Activated T-cell treated with anti-CD3 and anti-CD28 coated beads, Interleukin-2, amount 50 U/mL, for 1 hour (primary cell): ENCODE data around the gene BBS2.
A peak's percentile ranks its signal among the peaks of the same experiment; 100 is the strongest.

ENCODE experiments used
- DNase-seq: peaks from one replicate; pipeline ENCODE4 v3.0.0-alpha.2; 2020

BBS2 gene, protein sequence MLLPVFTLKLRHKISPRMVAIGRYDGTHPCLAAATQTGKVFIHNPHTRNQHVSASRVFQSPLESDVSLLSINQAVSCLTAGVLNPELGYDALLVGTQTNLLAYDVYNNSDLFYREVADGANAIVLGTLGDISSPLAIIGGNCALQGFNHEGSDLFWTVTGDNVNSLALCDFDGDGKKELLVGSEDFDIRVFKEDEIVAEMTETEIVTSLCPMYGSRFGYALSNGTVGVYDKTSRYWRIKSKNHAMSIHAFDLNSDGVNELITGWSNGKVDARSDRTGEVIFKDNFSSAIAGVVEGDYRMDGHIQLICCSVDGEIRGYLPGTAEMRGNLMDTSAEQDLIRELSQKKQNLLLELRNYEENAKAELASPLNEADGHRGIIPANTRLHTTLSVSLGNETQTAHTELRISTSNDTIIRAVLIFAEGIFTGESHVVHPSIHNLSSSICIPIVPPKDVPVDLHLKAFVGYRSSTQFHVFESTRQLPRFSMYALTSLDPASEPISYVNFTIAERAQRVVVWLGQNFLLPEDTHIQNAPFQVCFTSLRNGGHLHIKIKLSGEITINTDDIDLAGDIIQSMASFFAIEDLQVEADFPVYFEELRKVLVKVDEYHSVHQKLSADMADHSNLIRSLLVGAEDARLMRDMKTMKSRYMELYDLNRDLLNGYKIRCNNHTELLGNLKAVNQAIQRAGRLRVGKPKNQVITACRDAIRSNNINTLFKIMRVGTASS

DNA sequence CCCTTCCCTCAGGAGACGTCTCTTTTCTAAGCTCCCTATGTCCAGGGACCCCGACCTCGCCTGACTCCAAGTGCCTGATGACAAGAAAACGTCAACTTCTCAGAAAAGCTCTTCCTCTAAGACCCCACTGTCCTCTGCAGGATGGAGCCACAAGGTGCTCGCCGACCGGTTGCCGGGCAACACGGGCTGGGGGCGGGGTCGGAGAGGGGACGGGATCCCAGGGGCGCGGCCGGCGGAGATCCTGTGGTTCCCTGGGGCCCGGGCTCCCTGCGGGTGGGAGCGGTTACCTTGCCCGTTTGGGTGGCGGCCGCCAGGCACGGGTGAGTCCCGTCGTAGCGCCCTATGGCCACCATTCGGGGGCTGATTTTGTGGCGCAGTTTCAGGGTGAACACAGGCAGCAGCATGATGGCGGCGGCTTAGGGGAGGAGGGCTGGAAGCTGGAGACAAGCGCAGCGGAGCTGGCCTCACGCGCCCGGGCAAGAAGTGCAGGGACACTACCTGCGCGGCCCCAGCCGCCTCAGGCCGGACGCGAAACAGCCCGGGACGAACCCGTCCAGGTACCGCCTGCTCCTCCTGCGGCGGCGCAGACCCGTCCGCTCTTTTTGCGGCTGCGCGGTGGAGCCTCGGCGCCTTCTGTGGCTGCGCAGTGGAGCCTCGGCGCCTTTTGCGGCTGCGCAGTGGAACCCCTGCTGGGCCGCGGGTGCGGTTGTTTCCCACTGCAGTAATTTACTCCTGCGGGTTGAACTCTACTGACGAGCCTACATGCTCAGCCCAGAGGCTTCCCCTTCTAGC lies at the start of gene BBS2:
Gene BBS2 (minus strand): TSS at position 566 of the 792 bp plus-strand sequence. CDS start 162 bp downstream, at position 404.
- peak; percentile 94 for DNase-seq

DNA sequence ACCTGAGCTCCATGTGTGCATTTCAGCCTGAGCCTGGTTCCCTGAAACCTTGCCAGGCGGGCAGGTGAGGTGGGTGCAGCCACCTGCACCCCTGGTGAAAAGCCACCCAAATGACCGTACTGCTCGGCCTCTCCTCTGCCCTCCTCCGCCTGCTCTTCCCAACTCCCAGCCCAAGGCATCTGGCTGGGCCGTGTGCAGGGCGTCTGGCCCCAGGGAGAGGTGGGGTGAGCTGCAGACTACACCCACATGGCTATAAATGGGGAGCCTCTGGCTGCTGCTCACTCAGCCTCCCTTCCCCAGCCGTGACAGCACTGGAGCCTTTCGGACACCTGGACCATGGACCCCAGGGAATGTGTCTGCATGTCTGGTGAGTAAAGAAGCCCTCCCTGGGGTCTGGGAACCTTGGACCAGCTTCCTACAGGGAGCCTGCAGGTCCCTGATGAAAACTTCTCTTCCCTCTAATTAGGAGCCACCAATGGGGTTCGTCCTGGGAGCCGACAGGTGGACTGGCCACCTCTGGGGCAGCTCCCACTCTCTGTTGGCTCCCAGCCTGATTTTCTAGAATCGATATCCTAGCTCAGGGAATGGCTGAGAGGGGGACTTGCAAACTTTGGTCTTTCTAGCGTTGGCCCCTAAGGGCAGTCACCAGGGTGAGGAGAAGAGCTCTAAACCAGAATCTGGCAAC lies 45.1 kb upstream of the BBS2 start, which contains the start of gene MT4:
Gene MT4 (plus strand): TSS at position 281 of the 685 bp plus-strand sequence. CDS start 56 bp downstream, at position 337.
- DNase-seq: no peak

DNA sequence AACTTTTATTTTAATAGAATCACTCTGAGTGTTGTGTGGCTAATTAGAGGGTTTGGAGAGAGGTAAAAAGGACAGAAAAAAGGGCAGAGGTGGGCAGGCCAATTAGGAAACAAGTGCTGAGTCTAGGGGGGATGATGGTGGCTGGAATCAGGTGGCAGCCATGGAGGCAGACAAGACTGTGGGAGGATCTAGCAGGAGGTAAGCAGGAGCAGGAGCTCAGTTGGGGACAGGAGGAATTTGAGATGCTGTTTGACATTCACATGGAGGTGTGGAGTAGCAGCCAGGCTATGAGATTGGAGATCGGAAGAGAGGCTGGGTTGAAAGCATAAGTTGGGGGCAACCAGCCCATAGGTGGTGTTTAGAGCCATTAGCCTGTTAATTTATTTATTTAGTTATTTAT lies 41.3 kb upstream of the BBS2 start:
- no peak for DNase-seq

DNA sequence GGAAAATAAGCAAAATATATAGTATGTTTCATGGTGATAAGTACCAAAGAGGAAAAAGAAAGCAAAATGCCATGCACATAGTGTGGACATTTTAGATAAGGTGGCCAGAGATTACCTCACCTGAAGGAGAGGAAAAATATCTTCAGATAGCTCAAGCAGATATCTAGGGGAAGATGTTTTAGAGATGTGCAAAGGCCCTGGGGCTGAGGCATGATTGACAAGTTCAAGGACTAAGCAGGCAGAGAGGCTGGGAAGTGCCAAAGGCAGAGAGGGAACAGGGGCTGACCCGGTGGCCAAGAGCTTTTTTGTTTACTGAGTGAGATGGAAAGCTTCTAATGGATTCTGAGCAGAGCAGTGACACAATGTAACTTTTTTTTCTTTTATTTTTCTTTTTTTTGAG lies 40.6 kb upstream of the BBS2 start:
- no peak for DNase-seq

DNA sequence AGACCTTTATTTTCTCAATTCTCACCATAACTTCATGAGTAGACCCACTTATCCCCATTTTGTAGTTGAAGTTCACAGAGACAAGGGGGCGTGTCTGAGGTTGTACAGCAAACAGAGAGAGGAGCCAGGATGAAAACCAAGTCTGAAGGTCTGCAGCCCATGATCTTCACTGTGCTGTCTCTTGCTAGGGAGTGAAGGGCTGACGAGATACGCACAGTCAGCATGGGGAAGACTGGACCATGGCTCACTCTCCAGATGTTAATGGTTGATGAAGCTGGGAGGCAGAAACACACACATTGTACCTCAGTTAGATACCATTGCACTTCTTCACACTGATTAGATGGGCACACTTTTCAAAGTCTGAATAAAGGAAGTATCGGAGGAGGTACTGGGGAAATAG lies 39.3 kb upstream of the BBS2 start:
- DNase-seq: no peak

DNA sequence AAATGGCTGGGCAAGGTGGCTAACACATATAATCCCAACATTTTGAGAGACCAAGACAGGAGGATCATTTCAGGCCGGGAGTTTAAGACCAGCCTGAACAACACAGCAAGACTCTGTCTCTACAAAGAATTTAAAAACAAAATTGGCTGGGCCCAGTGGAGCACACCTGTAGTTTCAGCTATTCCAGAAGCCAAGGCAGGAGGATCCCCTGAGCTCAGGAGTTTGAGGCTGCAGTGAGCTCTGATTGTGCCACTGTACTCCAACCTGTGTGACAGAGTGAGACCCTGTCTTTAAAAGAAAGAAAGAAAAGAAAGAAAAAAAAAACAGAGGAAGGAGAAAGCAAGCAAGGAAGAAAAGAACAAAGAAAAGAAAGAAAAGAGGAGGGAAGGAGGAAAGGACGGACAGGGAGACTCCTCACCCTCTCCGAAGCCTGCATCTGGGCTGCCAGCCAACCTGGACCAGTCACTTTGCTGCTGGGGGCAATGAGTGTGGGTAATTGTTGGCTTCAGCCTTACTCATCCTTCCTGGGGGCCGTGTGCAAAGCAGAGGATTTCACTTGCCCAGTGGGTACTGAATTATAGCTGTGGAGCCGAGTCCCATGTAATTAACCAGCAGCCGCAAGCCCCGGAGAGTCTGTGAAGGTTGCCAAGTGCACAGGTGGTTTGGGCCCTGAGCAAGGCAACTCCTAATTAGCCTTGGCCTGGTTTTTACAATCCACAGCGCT lies 38.4 kb upstream of the BBS2 start:
- DNase-seq: no peak

DNA sequence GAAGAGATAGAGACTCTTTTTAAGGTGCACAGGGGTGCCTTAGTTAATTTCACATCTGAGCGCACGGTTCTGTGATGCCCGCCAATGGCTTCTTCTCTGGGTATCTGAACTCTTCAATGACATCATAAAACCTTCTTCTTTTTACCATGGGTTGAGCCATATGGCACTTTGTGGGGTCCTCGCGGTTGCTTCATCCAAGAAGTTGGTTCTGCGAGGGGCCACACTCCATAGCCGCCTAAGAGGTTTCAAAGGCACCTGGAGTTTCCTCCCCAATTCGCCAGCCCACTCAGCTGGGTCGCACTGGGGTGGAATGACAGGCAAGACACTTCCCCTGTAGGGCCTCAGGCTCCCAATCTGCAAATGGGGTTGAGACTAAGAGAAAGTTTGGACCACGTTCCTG lies 34.6 kb upstream of the BBS2 start:
- no peak for DNase-seq

DNA sequence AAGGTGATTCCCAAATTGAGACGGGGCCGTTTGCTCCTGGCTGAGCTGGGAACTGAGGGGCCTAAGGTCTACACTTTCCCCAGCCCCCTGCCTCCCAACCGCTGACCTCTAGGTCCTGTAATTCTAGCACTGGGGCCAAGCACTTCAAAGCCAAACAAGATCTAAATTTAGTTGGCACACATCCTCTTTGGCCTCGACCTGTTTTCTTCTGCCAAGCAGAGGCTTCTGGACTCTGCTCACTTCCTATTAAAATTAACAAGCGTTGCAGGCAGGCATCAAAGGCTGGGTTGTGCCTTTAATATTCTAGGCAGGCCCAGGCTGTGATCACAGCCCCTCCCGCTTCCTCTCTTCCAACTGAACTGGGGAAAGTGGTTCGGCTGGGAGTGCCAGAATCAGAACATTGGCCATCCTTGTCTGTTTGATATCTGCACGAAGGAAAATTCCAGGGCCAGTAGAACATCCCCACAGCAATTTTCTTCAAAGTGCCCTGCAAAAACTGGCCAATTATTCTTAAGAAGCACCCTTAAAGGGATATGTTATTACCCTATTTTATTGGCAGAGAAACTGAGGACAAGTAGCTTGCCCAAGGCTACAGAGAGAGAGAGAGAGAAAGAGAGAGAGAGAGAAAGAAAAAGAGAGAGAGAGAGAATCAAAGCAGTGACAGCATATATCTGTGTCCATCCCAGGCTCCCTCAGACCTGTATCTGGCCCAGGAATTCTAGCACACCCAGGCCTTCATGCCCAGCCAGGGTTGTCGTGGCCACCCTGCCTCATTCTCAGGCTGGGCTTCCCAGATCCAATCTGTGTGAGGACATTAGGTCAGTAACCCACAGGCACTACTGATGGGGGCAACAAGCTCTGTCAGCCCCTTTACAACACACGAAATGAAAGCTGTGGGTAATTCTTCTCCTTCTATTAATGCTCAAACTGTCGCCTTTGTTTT lies 32.2 kb upstream of the BBS2 start:
- DNase-seq: no peak

DNA sequence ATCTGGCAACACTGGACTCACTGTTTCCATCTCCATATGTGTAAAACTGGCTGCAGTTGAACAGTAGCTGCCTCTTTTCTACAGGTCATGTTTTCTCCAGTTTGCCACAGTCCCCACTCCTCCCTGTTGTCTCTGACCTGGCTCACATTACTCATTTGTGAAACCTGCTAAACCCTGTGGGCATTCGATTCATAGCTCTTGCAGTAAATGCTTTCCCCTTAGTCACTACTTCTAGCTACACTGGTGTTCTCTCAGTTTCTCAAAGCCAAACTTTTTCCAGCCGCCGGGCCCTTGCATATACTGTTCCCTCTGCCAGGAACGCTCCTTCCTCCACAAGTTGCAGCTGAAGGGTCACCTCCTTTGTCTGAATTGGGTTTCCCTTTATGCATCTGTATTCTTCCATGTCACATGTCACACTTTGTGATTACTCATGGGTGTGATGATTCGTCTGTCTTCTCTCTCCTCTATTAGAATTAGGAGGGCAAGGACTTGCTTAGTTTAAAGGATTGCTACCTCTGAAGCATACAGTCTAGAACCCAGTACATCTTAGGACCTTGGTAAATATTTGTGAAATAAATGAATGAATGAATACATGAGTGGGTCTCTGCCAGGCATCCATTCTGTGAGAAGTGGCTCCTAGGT lies 30.0 kb upstream of the BBS2 start:
- no peak for DNase-seq

DNA sequence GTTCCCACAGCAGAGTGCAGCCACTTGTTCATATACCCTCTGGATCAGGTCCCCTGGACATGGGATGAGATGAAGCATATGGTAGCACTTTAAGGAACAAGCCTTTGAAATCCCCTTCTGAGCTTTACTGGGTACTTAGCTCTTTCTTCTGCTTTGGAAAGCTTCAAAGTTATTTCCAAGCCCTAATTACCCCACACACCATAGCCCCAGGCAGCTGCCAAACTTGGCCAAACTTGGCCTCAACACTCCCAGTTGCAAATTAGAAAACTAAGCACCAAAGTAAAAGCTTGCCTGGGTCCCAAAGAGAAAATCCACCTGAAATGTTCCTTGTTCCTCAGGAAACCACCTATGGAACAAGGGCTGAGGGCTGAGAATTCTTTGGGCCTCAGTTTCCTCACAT lies 29.3 kb upstream of the BBS2 start:
- no peak for DNase-seq

DNA sequence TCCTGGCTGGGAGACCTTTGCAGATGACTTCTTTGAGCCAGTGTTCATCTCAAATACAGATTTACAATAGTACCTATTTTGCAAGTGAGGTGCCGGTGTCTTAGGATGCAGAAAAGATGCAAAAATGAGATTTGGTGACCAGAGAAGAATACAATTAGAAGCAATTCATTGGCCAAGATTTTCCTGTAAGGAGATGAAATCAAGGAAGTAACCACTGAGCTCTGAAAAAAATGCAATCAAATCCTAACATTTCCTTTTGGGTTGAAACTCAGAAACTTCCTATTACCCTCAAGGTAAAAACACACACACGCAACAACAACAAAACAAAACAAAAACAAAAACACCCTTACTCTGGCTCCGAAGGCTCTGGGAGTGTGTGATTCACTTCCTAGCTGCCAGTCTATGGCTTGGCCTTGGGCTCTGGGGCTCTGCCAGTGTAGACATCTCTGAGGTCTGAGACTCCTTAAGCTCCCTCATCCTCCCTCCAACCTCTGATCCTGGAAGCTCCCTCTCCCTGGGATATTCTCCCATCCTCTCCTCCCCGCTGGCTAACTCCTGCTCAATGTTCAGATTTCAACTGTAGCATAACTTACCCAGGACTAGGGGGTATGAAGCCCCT lies 28.2 kb upstream of the BBS2 start:
- no peak for DNase-seq

DNA sequence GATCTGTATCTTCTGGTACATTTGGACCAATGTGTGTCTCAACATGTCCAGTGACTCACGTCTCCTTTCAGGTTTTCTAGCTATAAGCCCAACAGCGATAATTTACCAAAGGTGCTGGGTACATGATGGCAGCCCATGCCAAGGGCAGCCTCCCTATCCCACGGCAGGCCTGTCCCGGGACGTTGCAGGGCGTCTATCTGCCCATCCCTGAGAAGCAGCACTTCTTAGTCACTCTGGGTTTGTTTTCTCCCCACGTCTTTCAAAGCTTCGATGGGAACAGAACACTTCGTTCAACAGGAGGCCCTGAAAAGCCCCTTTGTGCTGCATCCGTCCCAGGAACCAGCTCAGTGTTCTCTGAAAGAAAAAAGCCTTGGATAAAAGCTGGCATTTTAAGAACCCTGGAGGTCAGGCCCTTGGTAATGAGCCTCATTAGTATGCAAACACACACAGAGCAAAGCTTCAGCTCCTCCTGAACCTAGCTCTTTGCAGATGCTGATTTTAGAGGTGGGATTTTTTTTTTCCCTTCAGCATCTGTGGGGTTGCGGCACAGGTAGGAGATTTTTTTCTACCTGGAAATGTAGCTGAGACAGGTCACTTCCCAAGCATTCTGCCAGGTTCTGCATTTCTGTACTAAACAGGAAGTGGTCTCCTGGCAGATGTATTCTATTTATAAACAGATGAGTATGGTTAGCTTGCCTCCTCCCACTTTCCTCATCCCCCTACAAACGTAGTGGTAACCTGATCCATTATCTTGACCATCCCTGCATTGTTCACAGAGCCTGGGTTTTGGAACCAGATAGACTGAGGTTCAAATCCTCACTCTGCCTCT lies 27.5 kb upstream of the BBS2 start:
- DNase-seq: no peak

DNA sequence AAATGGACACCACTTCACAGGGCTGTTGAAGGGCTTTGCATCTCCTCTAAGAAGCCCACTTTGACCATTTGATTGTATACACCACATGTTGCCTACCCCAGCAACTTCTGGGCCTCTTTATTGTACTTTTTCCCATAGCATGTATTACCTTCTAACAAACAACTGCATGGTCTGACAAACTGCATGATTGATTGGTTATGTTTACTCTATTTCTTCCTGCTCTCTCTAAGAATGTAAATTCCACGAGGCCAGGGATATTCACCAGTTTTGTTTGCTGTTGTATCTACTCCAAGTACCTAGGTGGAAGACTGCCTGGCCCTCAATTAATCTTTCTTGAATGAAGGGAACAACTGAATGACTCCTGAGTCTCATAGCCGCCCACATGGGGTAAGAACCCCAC lies 22.2 kb upstream of the BBS2 start:
- no peak for DNase-seq

DNA sequence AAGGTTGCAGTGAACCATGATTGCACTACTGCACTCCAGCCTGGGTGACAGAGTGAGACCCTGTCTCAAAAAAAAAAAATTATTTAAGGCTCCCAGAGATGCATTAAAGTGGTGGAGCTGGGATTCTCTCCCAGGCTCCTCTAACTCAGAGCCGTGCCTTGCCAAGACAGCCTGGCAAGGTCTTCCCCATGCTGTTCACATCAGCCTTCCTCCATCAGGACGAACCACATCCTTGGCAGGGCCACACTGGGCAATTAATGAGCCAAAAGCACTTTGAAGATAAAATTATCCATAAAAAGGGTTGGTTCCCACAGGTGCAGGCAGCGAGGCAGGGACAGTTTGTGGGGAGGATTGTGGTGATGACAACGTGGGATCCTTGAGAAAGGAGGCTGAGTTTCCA lies 19.8 kb upstream of the BBS2 start:
- DNase-seq: no peak

DNA sequence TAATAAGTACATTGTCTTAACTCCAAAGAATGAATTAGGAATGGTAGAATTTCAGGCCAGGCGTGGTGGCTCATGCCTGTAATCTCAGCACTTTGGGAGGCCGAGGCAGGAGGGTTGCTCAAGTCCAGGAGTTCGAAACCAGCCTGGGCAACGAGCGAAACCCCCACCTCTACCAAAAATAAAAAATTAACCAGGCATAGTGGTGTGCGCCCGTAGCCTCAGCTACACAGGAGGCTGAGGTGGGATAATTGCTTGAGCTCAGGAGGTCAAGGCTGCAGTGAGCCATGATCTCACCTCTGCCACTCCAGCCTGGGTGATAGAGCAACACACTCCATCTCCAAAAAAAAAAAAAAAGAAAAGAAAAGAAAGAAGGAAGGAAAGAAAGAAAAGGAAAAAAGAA lies 18.5 kb upstream of the BBS2 start:
- DNase-seq: no peak

DNA sequence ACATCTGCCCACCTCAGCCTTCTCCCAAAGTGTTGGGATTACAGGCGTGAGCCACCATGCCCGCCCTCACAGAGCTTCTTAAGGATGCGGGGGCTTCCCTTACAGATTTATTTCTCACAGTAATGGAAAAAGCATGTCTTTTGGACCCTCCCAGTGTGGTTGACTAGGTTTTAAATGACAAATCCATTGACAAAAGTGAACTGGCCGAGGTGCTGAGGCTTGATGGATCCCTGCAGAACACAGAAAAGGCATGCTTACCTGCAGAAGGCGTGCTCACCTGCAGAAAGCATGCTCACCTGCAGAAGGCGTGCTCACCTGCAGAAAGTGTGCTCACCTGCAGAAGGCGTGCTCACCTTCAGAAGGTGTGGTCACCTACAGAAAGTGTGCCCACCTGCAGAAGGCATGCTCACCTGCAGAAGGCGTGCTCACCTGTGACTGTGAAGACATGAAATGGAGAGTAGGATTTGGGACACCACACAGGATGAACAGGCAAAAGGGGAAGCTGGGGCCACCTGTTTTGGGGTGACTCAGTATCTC lies 15.1 kb upstream of the BBS2 start:
- no peak for DNase-seq

DNA sequence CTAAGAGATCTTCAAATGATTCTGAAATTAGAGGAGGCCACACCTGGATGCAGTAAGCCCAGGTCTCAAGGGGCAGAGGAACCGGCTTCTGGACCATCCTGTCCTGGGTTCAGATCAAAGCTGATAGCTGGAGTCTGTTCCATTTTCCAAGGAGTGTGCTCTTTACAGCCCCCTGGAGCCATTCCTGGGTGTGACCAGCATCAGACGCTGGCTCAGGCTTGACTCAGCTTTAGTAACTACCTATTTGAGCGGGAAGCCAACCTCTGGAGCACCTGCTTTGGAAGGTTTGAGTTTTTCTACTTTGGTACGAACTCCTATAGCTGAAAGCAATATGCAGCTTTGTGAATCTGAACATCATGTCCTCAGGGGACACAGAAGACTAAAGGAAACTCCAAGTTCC lies 12.9 kb upstream of the BBS2 start:
- no peak for DNase-seq

DNA sequence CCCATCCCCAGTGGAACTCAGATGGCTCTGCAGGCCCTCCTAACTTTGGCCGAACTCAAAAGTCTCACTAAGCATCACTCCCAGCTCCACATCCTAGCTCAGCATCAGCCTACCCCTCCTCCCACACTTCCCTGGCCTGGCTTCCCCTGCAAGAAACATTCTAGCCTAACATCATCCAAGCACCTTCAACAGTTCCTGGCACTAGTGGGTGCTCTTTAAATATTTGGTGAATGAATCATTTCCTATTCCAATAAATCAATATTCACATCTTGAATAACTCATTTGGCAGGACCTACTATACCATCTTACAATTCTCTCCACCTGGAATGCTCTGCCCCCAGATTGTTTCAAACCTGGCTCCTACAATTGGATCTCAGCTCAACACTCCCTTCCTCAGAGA lies 11.0 kb upstream of the BBS2 start:
- DNase-seq: no peak

DNA sequence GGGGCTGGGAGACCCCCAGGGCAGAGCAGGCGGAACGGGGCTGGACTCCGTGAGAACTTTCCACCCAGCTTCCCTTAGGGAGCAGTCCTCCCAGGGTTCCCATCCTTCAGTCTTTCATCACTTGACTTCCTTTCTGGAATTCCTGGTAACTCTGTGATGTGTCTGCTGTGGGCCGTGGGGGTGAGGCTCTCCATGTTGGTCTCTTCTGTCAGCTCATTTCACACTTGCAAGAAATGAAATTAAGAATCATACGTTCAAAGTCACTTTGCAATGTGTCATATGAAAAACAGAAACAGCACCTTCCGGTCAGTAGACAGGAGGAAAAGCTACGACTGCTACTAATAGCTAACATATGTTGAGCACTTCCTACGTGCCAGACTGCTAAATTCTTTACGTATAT lies 5.4 kb upstream of the BBS2 start:
- DNase-seq: no peak
